CD4-positive, alpha-beta T cell treated with Interleukin-6 at 100 ng/mL for 8 hours (primary cell): Measurements from ENCODE around the gene LGALS8.

Experiments
- DNase-seq: peaks from one replicate; pipeline ENCODE4 v3.0.0-alpha.2; 2020; ENCODE audit warnings: mixed read lengths, low spot score

The LGALS8 gene

GRCh38 chr1:236509647-236510401 lies 14.0 kb upstream of the LGALS8 start:
- no peak for DNase-seq

- DNase-seq = no peak
Measured at GRCh38 chr1:236511735-236512418, 11.9 kb upstream of the LGALS8 start.

- DNase-seq = no peak
Measured at GRCh38 chr1:236514703-236515442, 8.9 kb upstream of the LGALS8 start.

GRCh38 chr1:236515443-236515958 lies 8.3 kb upstream of the LGALS8 start:
- no peak for DNase-seq

GRCh38 chr1:236516929-236517704 lies 6.7 kb upstream of the LGALS8 start:
- peak; percentile 62 for DNase-seq

GRCh38 chr1:236518322-236518721 lies 5.5 kb upstream of the LGALS8 start:
- DNase-seq = no peak

DNA sequence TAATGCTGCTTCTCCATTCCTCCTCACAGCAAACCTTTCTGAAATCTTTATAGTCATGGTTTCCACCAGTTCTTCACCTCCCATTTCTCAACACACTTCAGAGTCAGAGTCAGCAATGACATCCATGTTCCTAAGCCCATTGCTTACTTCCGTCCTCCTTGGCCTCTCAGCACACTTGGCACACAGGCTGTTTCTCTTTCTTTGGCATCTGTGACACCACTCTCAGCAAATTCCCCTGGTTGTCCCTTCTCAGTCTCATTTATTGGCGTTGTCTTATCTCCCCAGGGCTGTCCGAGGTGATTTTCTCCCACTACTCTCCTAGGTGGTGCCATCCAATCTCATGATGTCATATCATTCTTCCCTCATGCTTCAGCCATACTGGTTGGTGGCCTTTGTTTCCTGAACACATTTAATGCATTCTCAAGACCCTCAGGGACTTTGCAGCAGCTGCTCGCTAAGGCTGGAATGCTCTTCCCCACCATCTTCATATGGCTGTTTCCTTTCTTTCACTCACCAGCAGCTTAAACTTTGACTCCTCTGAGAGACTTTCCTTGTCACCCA lies 3.3 kb upstream of the LGALS8 start:
- DNase-seq = no peak

- DNase-seq = no peak
Measured at GRCh38 chr1:236522937-236523703, 662 bp upstream of the LGALS8 start.

- DNase-seq = peak; percentile 66
Measured at GRCh38 chr1:236524142-236524894, 536 bp downstream of the LGALS8 start.

DNA sequence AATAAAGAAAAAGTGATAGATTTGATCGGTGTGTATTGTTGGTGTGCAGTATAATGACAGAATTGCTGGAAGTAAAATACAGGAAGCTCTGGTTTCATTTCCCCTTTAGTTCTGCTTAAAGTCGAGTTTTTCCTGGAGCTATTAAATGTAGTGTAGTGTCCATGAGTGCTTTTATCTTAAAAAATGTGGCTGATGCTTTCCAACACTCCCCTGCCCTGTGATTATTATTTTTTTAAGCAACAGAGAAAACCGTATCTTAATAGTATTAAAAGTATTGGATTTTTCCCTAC lies 1.1 kb downstream of the LGALS8 start:
- no peak for DNase-seq

- DNase-seq = no peak
Measured at GRCh38 chr1:236526079-236526478, 2.3 kb downstream of the LGALS8 start.

GRCh38 chr1:236530286-236530685 lies 6.5 kb downstream of the LGALS8 start:
- no peak for DNase-seq

GRCh38 chr1:236530959-236531358 lies 7.2 kb downstream of the LGALS8 start:
- DNase-seq = no peak

DNA sequence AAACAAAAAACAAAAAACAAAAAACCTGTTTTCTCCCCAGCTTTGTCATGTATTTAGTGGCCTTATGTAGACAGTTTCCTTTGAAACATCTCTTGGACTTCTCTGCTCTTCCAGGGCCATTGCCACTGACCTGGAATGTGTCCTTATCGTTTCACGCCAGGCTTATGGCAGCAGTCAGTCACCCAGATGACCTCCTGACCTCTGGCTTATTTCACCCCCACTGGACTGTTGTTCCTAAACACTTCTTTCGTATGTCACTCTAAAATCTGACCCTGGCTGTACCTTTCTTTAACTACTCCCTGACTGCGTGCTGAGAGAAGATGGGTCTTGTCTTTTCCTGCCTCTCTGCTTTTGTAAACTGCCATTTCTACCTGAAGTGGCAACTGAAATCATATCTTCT lies 9.1 kb downstream of the LGALS8 start:
- no peak for DNase-seq

GRCh38 chr1:236534151-236534651 lies 10.4 kb downstream of the LGALS8 start:
- DNase-seq = peak; percentile 46

DNA sequence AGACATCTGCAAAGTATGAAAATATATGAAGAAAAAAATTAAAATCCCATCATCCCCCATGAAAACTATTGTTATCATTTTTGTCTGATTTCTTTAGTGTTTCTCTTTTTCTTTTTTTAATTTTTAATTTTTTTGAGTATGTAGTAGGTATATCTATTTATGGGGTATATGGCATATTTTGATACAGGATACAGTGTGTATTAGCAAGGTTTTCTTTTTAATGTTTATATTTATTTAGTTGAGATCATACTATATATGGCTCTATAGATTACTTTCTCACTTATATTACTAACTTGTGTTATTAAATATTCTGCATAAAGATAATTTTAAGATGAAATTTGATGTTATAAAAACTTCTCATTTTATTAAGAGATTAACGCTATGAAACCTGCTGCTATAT lies 11.4 kb downstream of the LGALS8 start:
- no peak for DNase-seq

DNA sequence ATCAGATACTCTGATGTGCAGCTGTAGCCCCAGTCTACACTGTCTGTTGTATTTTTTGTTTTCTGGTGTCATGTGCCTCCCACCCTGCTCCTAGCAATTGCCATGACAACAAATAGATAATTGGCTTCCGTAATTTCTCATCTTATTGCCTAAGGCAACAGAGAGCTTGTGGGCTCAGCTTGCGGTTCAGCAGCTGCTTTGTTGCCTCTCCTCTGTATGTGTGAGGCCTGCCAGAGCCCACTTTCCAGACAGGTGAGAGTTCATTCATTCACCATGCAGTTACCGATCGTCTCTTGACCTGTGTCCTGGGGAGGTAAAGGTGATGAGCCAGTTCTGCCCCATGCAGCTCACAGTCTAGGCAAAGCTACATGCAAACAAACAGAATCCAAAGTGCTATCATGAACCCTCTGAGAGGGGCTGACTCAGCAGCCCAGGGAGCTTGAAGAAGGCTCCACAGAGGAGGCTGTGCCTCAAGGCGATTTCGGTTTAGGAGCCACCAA lies 11.9 kb downstream of the LGALS8 start:
- no peak for DNase-seq

DNA sequence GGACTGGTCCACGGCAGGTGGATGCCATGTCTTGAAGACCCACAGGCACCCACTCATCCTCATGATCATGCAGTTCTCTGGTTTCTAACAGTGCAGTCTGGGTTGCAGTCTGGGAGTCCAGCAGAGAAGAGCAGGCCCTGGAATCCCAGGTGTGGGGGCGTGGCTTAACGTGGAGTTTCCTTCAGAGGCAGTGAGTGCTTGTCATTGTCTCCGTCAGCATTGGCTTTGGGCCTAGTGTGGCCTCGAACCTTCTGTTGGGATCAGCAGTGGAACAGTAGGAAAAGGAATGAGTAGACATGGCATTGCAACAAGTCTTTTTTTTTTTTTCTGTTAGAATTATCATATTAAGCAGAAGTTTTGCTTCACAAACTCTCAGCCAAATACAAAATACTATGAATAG lies 12.8 kb downstream of the LGALS8 start:
- no peak for DNase-seq

- no peak for DNase-seq
Measured at GRCh38 chr1:236540813-236541465, 17.2 kb downstream of the LGALS8 start.
